Esophagus muscularis mucosa (tissue), 3 donors: ENCODE results near the gene UGT1A6.

ENCODE experiments used
- CTCF ChIP-seq, 3 experiments: fragments of 200-600 bp in 2 of 3; fragments of 450-650 bp in 1 of 3; sonication (generic) in 2 of 3; IDR thresholded peaks; one replicate each; pipeline ENCODE4 v1.5.1; 2017 to 2019; ENCODE audit warnings: antibody characterized with exemption in 3 of 3, mild to moderate bottlenecking in 2 of 3, moderate library complexity in 1 of 3
- POLR2A ChIP-seq: fragments of 450-650 bp; IDR thresholded peaks from one replicate; pipeline ENCODE4 v1.6.1; 2017; ENCODE audit warnings: antibody characterized with exemption, moderate library complexity, mild to moderate bottlenecking, low read depth
- POLR2AphosphoS5 ChIP-seq, 2 donors: sonication (generic); formaldehyde crosslinking; IDR thresholded peaks; one replicate each; pipeline ENCODE4 v1.6.1; 2017; ENCODE audit warnings: antibody characterized with exemption in 2 of 2

GRCh38 chr2:233692648-233693047, at the start of gene UGT1A6:
- TF ChIP-seq CTCF (IDR thresholded peaks at IDR 0.05) (no peak), POLR2AphosphoS5 (IDR thresholded peaks at IDR 0.05) (no peak), POLR2A (no peak)
